Thyroid gland (tissue), 4 donors: ENCODE measurements around the gene RANBP17.

ENCODE experiments used
- CTCF ChIP-seq, 6 experiments: fragments of 200-600 bp in 3 of 6; fragments of 450-650 bp in 3 of 6; sonication (generic) in 3 of 6; IDR thresholded peaks; one replicate each; pipeline ENCODE4 v1.5.1; 2016 to 2019; ENCODE audit warnings: antibody characterized with exemption in 6 of 6, mild to moderate bottlenecking in 2 of 6, inconsistent platforms in 1 of 6, moderate library complexity in 1 of 6
- POLR2A ChIP-seq, 2 donors: fragments of 450-650 bp; IDR thresholded peaks; one replicate each; pipeline ENCODE4 v1.6.1; 2017; ENCODE audit warnings: antibody characterized with exemption in 2 of 2, mild to moderate bottlenecking in 2 of 2, moderate library complexity in 1 of 2

- TF ChIP-seq CTCF (IDR thresholded peaks at IDR 0.05) (no peak), POLR2A (IDR thresholded peaks at IDR 0.05) (no peak)
Measured at GRCh38 chr5:171340042-171340441, 478.2 kb downstream of the RANBP17 start.
